Lower leg skin (tissue), 3 donors: Measurements from ENCODE around the gene PPP2R5C.

Experiments
- CTCF ChIP-seq, 3 donors: fragments of 450-650 bp; IDR thresholded peaks; one replicate each; pipeline ENCODE4 v1.5.1; 2016; ENCODE audit warnings: antibody characterized with exemption in 3 of 3, mild to moderate bottlenecking in 3 of 3, moderate library complexity in 2 of 3
- POLR2A ChIP-seq, 2 donors: fragments of 450-650 bp; IDR thresholded peaks; one replicate each; pipeline ENCODE4 v1.6.1; 2016 to 2017; ENCODE audit warnings: antibody characterized with exemption in 2 of 2, mild to moderate bottlenecking in 1 of 2, moderate library complexity in 1 of 2

GRCh38 chr14:101762530-101763101 lies 1.1 kb downstream of the PPP2R5C start:
- TF ChIP-seq CTCF (IDR thresholded peaks at IDR 0.05) (no peak), POLR2A (IDR thresholded peaks at IDR 0.05) (no peak)
